Measurements from ENCODE around the gene CTCF. TPM values are rescaled to one million over a fixed set of nuclear protein-coding genes. Genes with fewer than 3 reads are reported as not detected.

Gene CTCF
- total and polyA plus RNA-seq, 2 donors (not counting 3 experiments of a cell fraction or from before 2014, with no cell fraction given), result 20.7 to 40.0 TPM

- H3K4me2 ChIP-seq (ENCODE audit: insufficient read depth, low read length), result no peak overlapping the region
- H3K27ac ChIP-seq (ENCODE audit: insufficient read depth, low read depth, low read length), result no peak overlapping the region
- no peaks in the 10 kb centered on the region for H4K20me1 ChIP-seq (replicated peaks; ENCODE audit: control insufficient read depth, extremely low read depth, insufficient read depth, low read length)
- ChIA-PET POLR2A (no interaction called here), CTCF (interaction anchor here (0.9 to 14.4 kb wide), 6 partner anchors 9 to 99 kb away, joined by 3 to 246 read pairs (median 5); partner anchors contain the start of genes CARMIL2 and CTCF)
- H3K9ac ChIP-seq (replicated peaks; ENCODE audit: extremely low read depth, insufficient read depth, low read length), result no peak overlapping the region
- H3K79me2 ChIP-seq (ENCODE audit: control insufficient read depth, insufficient read depth, low read length), result peaks cover 7% of the 10 kb centered on the region
- FAIRE-seq (no peak), DNase-seq (ENCODE audit: low read depth, low spot score) (no peak)
- H3K27me3 ChIP-seq (ENCODE audit: control insufficient read depth in 2 of 2, insufficient read depth in 2 of 2, low read length in 2 of 2), result no peaks in the 10 kb centered on the region
- intact Hi-C loops (cut with micrococcal nuclease), result no loop called here
- BruUV-seq (replicated peaks), result no TSS peak
- peaks cover 15 to 52% of the 10 kb centered on the region in 2 experiments for H3K36me3 ChIP-seq (ENCODE audit: control insufficient read depth in 2 of 2, extremely low read depth in 1 of 2, insufficient read depth in 2 of 2, low read length in 2 of 2)
- H3K9me1 ChIP-seq (replicated peaks; ENCODE audit: control insufficient read depth, extremely low read depth, insufficient read depth, low read length), result no peaks in the 10 kb centered on the region
- no peak overlapping the region for H2AFZ ChIP-seq (ENCODE audit: low read depth, low read length)
- TF ChIP-seq MYC (IDR thresholded peaks at IDR 0.05; ENCODE audit: low read depth, low read length) (no peak), CTCF (IDR thresholded peaks at IDR 0.05; ENCODE audit: extremely low read depth in 1 of 2, insufficient read depth in 1 of 2, low read depth in 1 of 2, low read length in 2 of 2) (no peak)
- TF ChIP-seq, protein P1, sequence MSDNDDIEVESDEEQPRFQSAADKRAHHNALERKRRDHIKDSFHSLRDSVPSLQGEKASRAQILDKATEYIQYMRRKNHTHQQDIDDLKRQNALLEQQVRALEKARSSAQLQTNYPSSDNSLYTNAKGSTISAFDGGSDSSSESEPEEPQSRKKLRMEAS (IDR thresholded peaks at IDR 0.05; ENCODE audit: insufficient read depth, insufficient read length), result no peak
- dilution Hi-C loops (cut with MboI; ENCODE audit: extremely low pct_ligation_motif_present, low sequenced_read_pairs), result no loop called here
- H3K4me1 ChIP-seq (ENCODE audit: control insufficient read depth, extremely low read depth, insufficient read depth, low read length), result peaks cover 26% of the 10 kb centered on the region
- no peak overlapping the region for H3K4me3 ChIP-seq (replicated peaks in 1 of 3; ENCODE audit: insufficient read depth in 1 of 3, low read depth in 1 of 3, low read length in 3 of 3)
- no peaks in the 10 kb centered on the region for H3K9me3 ChIP-seq (replicated peaks; ENCODE audit: control insufficient read depth, insufficient read depth, low read length)
Observed at GRCh38 chr16:67545665-67546024, 16.7 kb upstream of the CTCF start.

GRCh38 chr16:67546091-67546501 is 16.2 kb upstream of the CTCF start:
- POLR2A ChIA-PET, result no interaction called here
- H3K9me3 ChIP-seq (replicated peaks; ENCODE audit: control insufficient read depth, insufficient read depth, low read length), result no peaks in the 10 kb centered on the region
- peaks cover 26% of the 10 kb centered on the region for H3K4me1 ChIP-seq (ENCODE audit: control insufficient read depth, extremely low read depth, insufficient read depth, low read length)
- H3K9me1 ChIP-seq (replicated peaks; ENCODE audit: control insufficient read depth, extremely low read depth, insufficient read depth, low read length), result no peaks in the 10 kb centered on the region
- dilution Hi-C loops (cut with MboI; ENCODE audit: extremely low pct_ligation_motif_present, low sequenced_read_pairs), result no loop called here
- BruUV-seq (replicated peaks), result TSS peak; percentile 27
- H3K9ac ChIP-seq (replicated peaks; ENCODE audit: extremely low read depth, insufficient read depth, low read length), result no peak overlapping the region
- H2AFZ ChIP-seq (ENCODE audit: low read depth, low read length), result no peak overlapping the region
- H3K36me3 ChIP-seq (ENCODE audit: control insufficient read depth in 2 of 2, extremely low read depth in 1 of 2, insufficient read depth in 2 of 2, low read length in 2 of 2), result peaks cover 13 to 49% of the 10 kb centered on the region in 2 experiments
- no peak overlapping the region for H3K4me3 ChIP-seq (replicated peaks in 1 of 3; ENCODE audit: insufficient read depth in 1 of 3, low read depth in 1 of 3, low read length in 3 of 3)
- TF ChIP-seq MYC (IDR thresholded peaks at IDR 0.05; ENCODE audit: low read depth, low read length), result no peak
- no peak for TF ChIP-seq JUN (IDR thresholded peaks at IDR 0.05; ENCODE audit: borderline replicate concordance, insufficient read depth, insufficient read length, low read depth)
- TF ChIP-seq, protein P1 (IDR thresholded peaks at IDR 0.05; ENCODE audit: insufficient read depth, insufficient read length), result no peak
- no peak for TF ChIP-seq POLR2AphosphoS5 (IDR thresholded peaks at IDR 0.05; ENCODE audit: insufficient read depth, low read depth, low read length)
- TF ChIP-seq CTCF (IDR thresholded peaks at IDR 0.05; ENCODE audit: extremely low read depth in 1 of 2, insufficient read depth in 1 of 2, low read depth in 1 of 2, low read length in 2 of 2), result no peak
- no peak for TF ChIP-seq POLR2A (IDR thresholded peaks at IDR 0.05; ENCODE audit: low read depth, low read length)
- TF ChIP-seq EZH2 (IDR thresholded peaks at IDR 0.05; ENCODE audit: borderline replicate concordance, low read depth, low read length, severe bottlenecking), result no peak
- no peak for TF ChIP-seq GATA2 (IDR thresholded peaks at IDR 0.05; ENCODE audit: insufficient read depth, insufficient read length, low read depth, low read length)
- TF ChIP-seq FOS (IDR thresholded peaks at IDR 0.05; ENCODE audit: borderline replicate concordance, insufficient read depth, low read length), result no peak
- DNase-seq (ENCODE audit: low read depth, low spot score), result no peak
- H3K79me2 ChIP-seq (ENCODE audit: control insufficient read depth, insufficient read depth, low read length), result peaks cover 4% of the 10 kb centered on the region
- CTCF ChIA-PET, result interaction anchor here (0.9 to 14.4 kb wide), 9 partner anchors 10 to 122 kb away, joined by 3 to 246 read pairs (median 10); partner anchors contain the start of genes ATP6V0D1, C16orf86, CARMIL2 and CTCF
- H3K4me2 ChIP-seq (ENCODE audit: insufficient read depth, low read length), result no peak overlapping the region
- FAIRE-seq, result no peak
- H4K20me1 ChIP-seq (replicated peaks; ENCODE audit: control insufficient read depth, extremely low read depth, insufficient read depth, low read length), result no peaks in the 10 kb centered on the region
- intact Hi-C loops (cut with micrococcal nuclease), result no loop called here
- no peak overlapping the region for H3K27ac ChIP-seq (ENCODE audit: insufficient read depth, low read depth, low read length)
- H3K27me3 ChIP-seq (ENCODE audit: control insufficient read depth in 2 of 2, insufficient read depth in 2 of 2, low read length in 2 of 2), result no peaks in the 10 kb centered on the region

Measured in endothelial cell of umbilical vein (primary cell).